SK-N-DZ (cell line): ENCODE data around the gene EEF1AKMT2.

Experiments used
- DNase-seq: peaks from one replicate; pipeline ENCODE4 v3.0.0-alpha.2; 2015; ENCODE audit warnings: low spot score

Gene EEF1AKMT2

DNA sequence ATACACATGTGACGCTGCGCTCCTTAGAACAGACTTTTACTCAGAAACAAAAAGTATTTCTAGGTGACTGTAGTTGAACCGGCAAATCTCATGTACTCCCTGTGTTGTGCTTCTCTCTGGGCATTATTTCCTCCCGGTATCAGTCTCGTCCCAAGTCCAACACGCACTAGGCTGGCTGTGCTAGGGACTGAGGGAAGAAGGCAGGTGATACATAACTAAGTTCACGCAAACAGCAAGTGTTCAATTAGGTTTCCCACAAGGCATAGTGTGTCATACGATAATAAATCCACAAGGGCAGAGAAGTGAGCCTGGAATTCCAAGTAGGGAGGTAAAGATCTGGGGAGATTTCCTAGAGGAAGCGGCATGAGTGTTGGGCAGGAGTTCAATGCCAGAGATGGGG is 67.9 kb downstream of the EEF1AKMT2 start:
- DNase-seq: no peak

DNA sequence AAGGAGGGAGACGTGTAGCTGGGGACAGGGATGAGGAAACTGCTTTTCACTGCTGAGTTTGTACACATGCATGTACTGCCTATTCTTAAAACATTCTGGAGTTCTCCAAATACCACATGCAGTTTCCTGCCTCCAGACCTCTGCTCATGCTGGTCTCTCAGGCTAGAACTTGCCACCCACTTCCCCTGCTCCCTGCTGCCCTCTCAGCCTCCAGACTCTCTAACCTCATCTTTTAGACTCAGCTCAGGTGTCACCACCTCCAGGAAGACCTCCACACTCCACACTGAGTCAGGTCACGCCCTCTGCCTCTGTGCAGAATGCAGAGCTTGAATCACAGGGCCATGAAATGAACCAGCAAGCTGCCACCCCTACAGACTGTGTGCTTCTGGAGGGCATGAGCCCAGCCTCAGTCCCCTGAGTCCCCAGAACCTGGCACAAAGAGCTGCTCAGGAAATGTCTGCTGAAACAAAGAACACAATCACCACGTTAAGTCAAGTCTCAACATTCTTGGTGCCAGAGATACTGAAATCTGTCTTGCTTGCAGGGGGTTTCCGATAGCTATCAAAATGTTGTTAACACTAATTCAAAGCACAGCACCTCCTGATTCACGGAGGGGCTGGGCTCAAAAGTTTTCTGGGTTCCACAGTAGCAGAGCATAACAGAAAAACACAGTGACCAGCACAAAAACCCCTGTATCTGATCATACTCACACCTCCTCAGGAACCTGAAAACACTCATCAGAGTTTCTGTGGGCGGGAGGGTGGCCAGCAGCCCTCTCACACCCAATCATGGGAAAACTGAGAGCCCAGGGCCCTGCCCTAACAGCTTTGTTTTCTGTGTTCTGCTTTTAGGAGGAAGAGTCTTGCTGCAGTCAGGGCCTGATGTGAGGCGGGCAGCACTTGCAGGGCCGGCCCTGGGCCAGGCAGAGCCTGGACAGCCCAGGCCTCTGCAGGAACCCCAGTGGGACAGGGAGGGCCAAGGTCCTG is 68.6 kb downstream of the EEF1AKMT2 start:
- no peak for DNase-seq

DNA sequence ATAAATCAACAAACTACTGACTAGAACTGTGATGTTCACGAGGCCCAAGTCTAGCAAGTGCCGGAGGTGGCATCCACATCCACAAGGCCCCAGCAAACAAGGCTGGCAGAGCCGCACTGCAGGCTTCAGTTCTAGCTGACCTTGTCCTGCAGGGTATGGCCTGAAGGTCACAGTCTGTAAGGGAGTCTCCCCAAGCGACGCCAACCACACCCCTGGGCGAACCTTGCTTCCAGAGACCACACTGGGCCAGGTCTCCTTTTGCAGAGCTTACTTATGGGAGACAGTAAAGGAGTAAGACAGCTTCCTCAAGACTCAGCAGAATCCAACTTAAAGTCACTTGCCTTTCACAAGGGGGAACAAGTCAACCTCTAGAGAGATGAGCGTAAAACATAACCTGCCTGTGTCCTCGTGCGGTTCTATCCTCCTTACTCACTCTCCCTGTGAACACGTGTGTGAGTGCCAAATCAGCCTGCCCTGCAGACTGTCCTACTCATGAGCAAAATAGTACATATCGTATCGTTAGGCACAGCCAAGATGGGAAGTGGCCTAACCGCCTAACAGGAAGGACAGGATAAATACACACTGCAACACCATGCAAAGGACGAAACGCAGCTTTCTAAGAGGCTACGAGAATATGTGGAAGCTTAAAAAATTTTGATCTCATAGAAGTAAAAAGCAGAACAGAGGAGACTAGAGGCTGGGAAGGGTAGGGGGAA is 70.2 kb downstream of the EEF1AKMT2 start:
- DNase-seq: no peak

DNA sequence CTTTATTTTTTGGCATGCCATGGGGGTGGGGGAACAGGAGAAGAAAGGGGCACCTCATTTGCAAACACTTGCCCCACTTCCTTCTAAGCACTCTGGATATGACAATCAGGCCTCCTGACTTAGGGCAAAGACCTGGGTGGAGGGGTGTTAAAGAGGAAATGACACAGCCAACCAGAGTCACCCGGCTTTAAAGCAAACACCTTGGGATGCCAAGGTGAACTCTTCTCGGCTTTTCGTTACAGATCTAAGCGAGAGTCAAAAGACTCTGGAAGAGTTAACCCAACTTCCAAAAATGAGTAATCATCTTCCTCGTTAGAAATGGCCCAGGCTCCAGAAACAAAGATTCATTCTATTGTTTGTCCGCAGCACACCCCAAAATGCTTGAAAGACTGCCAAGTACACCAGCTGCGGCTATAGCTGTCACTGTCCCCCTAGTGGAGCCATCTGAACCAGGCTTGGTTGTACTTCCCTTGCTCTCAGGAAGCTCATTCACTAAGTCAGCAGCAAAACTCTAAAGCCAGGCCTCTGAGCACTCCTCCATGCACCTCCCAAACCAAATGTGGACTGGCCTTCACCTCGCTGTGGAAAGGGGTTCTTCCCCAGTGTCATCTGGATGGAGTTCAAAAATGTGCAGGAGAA is 72.4 kb downstream of the EEF1AKMT2 start:
- DNase-seq: no peak

DNA sequence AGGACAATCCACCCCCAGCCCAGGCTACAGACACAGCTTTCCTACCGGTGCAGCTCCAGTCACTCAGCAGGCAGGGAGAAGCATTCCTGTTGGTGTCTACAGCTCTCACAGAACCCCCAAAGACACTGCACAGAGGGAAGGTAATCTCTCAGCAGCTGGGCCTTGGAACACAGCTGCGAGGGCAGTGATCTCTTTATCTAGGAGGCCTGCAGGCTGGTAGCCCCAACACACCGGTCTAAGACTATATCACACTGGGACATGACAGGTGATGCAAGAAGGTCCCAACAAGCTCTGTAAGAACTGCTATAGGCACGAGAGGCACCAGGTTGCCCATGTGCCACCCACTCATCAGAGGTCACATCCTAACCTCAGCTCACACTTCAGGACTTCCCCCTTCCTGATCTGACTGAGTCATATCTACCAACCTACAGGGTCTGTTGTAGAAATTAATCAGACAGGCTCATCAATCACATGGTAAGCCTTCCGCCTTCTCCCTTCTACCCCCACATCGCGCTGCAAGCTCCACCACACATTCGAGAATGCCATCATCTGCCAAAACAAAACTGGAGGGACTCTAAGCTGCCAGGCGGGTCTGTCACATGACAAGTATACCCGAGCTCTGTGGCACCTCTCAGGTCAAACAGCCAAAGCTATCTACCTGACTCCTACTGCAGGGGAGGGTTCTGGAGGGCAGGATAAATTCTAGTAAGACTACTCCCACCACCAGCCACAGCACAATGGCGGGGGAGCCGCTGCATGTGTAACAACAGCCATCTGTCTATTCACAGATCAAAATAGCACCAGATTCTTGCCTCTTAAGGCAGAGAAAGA is 73.6 kb downstream of the EEF1AKMT2 start:
- no peak for DNase-seq

DNA sequence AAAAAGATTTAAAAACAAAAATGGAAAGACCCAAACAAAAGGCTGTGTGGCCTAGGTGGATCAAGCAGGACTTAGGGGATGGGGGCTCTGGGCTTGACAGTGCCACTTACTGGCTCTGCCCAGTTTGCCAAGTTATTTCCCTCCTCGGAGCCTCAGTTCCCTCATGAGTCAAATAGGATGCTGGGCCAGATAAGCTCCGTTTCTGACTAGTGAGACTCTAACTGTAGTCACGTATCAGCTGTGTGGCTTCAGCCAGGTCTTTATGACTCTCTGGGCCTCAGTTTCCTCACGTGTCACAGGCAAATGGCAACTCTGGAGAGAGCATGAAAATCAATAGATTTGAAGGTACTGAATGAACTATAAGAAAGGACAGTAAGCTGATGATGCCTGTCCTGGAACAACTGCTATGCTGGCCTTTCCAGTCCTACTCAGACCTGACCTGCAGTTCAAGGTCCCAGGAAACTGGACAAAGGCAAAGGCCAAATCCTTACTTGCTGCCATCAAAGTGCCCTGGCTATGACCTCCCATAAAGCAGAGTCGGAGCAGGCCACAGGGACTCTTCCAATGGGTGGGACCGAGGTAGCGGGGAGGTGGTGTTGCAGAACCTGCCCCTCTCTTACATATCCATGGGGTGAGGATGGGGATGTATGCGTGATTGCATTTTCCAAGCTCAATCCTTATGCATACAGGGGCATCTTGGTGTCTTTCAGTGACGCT is 74.5 kb downstream of the EEF1AKMT2 start:
- no peak for DNase-seq

DNA sequence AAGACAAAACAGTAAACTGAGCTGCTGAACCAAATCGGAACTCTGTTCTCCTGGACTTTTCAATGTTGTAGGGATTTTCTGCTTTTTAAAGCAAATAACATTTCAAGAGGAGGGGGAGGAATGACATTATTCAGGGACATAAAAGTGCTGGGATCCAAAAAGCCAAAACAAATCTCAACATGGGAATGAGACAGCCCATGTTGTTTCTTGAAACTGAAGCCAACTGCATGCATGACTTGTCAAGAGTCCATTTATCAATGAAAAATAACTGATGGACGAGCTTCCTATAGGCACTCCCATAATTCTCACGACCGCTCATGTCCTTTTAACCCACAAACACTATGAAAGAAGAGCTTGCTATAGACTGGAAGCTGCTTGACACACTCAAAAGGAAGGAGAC is 75.3 kb downstream of the EEF1AKMT2 start:
- DNase-seq: no peak

DNA sequence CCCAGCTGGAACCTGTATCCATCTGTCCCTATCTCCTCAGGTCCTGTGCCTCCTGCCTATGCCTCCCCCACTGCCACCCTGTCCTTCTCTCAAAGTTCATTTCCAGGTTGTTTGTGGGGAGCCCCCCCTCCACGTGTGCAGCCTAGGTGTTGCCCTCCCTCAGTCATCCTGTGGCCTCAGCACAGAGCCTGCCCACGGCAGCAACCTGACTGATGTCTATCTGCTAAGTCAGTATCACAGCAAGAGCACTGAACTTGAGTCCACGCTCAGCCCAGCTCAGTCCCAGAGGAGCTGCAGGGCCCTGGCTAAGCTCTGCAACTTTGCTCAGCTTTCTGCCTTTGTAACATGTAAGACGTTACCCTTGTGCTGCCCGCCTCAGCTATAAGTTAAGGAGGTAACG is 76.2 kb downstream of the EEF1AKMT2 start:
- DNase-seq: no peak

DNA sequence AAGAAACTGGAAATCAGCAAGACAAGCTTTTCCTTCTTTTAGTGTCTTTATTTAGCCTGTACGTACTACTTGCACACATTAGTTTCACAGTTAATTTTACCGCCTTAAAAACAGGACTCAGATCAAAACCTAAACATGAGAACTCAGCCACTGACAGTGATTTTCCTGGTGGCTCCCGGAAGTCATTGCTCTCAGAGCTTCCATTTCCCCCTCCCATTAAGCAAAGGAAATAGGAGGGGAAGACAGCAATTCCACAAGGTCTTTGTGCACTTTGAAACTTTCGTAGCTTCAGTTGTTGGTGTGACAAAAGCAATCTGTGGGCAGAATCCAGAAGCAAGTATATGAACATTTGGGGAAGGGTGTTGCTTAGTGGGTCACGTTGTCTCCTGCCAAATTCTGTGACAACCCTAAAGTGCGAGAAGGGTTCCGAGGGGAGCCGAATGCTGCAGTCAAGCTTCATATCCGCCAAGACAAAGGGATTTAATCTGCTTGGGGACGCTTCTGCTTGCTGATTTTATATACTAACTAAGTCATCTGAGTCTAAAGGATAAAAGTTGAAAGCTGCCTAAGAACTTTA is 77.9 kb downstream of the EEF1AKMT2 start:
- DNase-seq: no peak

DNA sequence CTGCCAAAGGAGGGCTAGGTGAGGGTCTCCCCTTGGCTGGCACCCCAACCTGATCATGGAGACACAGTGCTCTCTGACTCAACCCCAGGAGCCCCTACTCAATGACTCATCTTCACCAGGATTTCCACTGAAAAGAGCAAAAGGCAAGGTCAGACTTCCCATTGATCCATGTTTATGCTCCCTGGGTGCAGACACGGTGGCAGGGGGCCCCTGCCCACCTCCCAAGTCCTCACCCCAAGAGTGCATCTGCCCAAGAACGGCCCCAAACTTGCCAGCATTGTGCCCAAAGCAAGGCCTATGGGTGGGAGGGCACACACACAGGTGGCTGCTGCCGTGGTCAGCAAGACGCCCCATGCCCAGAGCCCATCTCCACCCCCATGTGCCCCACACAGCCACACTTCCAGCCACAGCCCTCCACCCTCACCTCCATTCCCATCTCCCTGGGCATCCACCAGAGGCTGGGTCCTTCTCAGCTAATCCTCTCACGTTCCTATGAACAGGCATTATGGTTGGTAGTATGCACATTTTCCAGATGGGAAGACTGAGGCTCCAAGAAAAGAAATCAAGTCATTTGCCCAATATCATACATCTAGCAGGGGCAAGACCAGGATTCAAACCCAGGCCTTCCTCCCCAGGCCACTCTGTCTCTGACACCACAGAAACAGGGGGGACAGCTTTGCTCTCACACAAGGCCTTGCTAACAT is 78.8 kb downstream of the EEF1AKMT2 start:
- no peak for DNase-seq

DNA sequence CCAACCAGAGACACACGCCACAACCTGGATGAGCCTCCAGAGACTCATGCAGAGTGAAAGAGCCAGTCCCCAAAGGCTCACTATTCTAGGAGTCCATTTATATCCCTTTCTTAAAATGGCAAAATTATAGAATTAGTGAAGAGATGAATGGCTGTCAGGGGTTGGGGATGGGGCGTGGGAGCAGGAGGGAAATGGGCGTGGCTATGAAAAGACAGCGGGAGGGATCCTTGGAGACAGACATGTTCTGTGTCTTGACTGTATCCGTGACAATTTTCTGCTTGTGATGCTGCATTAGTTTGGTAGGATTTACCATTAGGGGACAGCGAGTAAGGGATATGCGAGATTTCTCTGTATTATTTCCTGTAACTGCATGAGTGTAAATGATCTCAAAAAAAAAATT is 80.5 kb downstream of the EEF1AKMT2 start:
- no peak for DNase-seq

DNA sequence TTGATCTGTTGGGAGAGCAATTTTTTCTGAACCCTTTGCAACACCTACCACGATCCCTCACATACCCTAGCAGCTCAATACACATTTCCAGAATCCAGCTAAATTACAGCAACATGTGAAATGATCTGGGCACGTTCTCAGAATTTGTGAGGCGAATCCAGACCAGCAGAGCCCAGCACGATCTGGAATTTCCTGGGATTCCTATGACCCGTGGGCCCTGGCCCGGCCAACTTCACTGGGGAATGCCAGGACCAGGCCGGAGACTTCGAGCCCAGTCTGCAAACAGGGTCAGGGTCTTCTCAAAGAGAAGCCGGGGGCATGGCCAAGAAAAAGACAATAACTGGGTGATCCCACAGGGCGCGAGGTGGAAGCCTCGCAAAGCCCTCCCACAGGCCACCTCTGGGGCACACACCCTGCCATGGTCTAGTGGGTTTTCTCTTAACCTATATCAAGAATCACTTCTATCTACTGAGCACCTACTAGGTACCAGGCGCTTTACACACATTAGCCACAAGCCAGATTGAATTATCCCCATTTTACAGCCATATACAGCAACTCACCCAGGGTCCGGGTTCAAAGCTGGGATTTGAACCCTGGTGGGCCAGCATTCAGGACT is 81.3 kb downstream of the EEF1AKMT2 start:
- no peak for DNase-seq

DNA sequence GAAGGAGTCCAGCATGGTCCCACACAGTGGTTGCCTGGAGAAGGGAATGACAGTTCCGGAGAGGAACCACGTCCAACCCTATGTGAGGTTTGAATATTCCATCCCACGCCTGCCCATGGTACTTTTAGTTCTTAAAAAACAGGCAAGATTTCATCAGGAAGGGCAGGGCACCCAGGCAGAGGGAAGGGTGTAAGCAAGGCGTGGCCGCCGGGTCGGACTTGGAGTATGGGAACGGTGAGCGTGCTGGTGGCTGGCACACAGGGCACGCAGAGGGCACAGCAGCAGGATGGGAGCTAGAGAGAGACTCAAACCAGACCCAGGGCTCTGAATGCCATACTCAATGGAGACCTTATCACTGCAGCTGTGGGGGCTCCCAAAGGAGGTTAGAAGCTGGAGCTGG is 81.8 kb downstream of the EEF1AKMT2 start:
- DNase-seq: no peak

DNA sequence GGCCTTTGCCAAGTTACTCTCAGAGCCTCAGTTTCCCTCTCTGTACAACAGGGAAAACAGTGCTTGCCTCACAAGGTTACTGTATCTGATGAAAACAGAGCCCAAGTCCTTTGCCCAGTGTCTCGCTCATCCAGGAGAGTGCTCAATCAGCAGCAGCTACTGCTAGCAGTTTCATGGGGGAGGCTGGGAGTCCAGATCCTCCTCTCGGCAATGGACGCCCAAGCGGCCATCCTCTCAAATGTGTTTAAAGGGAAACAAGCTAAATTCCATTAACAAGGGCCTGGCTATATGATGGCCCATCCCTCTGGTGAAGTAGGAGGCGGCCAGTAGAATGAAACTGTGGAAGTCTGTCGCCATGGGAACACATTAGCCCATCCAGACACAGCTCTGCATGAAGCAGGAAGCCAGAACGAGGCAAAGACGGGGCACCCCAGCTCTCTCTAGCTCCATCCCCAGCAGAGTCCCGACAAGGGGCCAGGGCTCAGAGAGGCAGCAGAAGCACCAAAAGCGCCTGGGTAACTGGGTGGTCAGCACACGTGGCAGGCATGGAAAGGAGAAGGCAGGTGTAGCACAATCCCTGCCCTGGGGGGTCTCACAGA is 82.7 kb downstream of the EEF1AKMT2 start:
- peak; percentile 79 for DNase-seq

DNA sequence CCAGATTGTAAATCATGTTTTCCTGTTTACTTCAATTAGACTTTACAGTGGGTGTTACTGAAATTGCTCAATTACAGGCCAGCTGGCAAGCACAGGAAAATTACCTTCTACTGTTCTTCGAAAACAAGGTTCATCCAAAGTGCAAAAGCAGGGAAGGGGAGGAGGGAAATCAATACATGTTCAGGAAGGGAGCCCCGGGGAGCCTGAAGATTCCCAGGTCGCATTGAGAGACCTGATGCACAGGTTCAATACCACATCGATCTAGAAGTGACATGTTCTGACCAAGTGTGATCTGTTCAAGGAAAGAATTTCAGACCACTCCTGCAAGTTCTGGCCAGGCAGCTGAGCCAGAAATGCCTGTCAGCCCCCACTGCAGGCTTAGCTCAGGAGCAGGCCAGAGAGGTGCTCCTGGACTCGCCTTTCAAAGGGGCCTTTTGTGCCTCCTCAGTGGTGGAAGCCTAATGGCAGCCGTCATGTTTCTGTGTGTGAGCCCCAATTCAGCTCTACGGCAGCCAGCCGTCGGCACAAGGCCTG is 83.4 kb downstream of the EEF1AKMT2 start:
- peak; percentile 34 for DNase-seq
